H1 (cell line): ENCODE data around the gene PDGFA. TPM values are rescaled to one million over a fixed set of nuclear protein-coding genes. Genes with fewer than 3 reads are reported as not detected.
A peak's percentile ranks its signal among the peaks of the same experiment; 100 is the strongest.

Experiments used
- CTCF ChIA-PET: fragments of 300-600 bp; sonication (Branson Sonifier 250); formaldehyde crosslinking; loops from one replicate; lab custom pipeline; 2021; ENCODE audit not compliant: partially characterized antibody; lab: Charles Lee
- POLR2A ChIA-PET: fragments of 300-600 bp; sonication (Branson Sonifier 250); formaldehyde crosslinking; loops from one replicate; lab custom pipeline; 2021; ENCODE audit warnings: inconsistent platforms; ENCODE audit not compliant: partially characterized antibody; lab: Charles Lee
- DNase-seq, 2 experiments: peaks; one replicate each; pipeline versions ENCODE4 v3.0.0 to v3.0.0-alpha.2; 2010 to 2022; ENCODE audit warnings: low spot score in 2 of 2, low read depth in 1 of 2, mixed read lengths in 1 of 2
- FAIRE-seq: peaks from 2 replicates; lab custom pipeline; 2011; peaks lifted over from hg19 to GRCh38; lab: Jason Lieb, UNC
- H2AFZ ChIP-seq: 2 replicates; pipeline ENCODE4 v1.8.1; 2012; ENCODE audit warnings: low read length, inconsistent platforms
- H2AK5ac ChIP-seq: 2 replicates; pipeline ENCODE4 v1.6.1; 2013; ENCODE audit warnings: low read depth, low read length
- H2BK120ac ChIP-seq: replicated peaks from 2 replicates; pipeline ENCODE3; 2013; ENCODE audit warnings: low read depth, low read length, inconsistent platforms
- H2BK12ac ChIP-seq: 2 replicates; pipeline ENCODE4 v1.6.1; 2013; ENCODE audit warnings: low read depth, low read length
- H2BK15ac ChIP-seq: 2 replicates; pipeline ENCODE4 v1.6.1; 2013; ENCODE audit warnings: low read length
- H2BK20ac ChIP-seq: 2 replicates; pipeline ENCODE4 v1.6.1; 2013; ENCODE audit warnings: low read length
- H2BK5ac ChIP-seq: 2 replicates; pipeline ENCODE4 v1.6.1; 2013; ENCODE audit warnings: low read depth, low read length
- H3K14ac ChIP-seq: 2 replicates; pipeline ENCODE4 v1.6.1; 2013; ENCODE audit warnings: inconsistent platforms; ENCODE audit not compliant: insufficient read length
- H3K18ac ChIP-seq: 2 replicates; pipeline ENCODE4 v1.6.1; 2013; ENCODE audit warnings: low read length; ENCODE audit errors: extremely low read depth
- H3K23ac ChIP-seq: 2 replicates; pipeline ENCODE4 v1.6.1; 2013; ENCODE audit warnings: inconsistent platforms; ENCODE audit not compliant: insufficient read length
- H3K23me2 ChIP-seq: 2 replicates; pipeline ENCODE4 v1.6.1; 2013; ENCODE audit warnings: low read depth, low read length
- H3K27ac ChIP-seq: 2 replicates; pipeline ENCODE4 v1.6.1; 2011; ENCODE audit warnings: low read depth, low read length, inconsistent platforms
- H3K27me3 ChIP-seq, 4 experiments: replicated peaks in 1 of 4; 1 replicate in 1 of 4; 2 replicates in 3 of 4; pipeline versions ENCODE4 v1.6.1 to v1.8.1; 2011 to 2013; ENCODE audit warnings: low read length in 3 of 4, mild to moderate bottlenecking in 3 of 4, inconsistent platforms in 2 of 4, mixed read lengths in 2 of 4, moderate library complexity in 1 of 4; ENCODE audit not compliant: control insufficient read depth in 3 of 4, insufficient read depth in 3 of 4; ENCODE audit errors: extremely low read depth in 1 of 4
- H3K36me3 ChIP-seq, 4 experiments: 2 replicates each; pipeline versions ENCODE4 v1.6.1 to v1.8.1; 2011 to 2013; ENCODE audit warnings: mild to moderate bottlenecking in 4 of 4, low read length in 3 of 4, moderate library complexity in 2 of 4, control low read depth in 1 of 4, inconsistent platforms in 1 of 4; ENCODE audit not compliant: insufficient read depth in 4 of 4, control insufficient read depth in 2 of 4
- H3K4ac ChIP-seq: replicated peaks from 2 replicates; pipeline ENCODE3; 2013; ENCODE audit warnings: low read length, low read depth, mixed read lengths, inconsistent platforms; ENCODE audit not compliant: insufficient read length
- H3K4me1 ChIP-seq, 4 experiments: replicated peaks in 1 of 4; 1 replicate in 1 of 4; 2 replicates in 3 of 4; pipeline versions ENCODE4 v1.6.1 to v1.8.1; 2011 to 2013; ENCODE audit warnings: low read length in 3 of 4, inconsistent platforms in 2 of 4, mixed read lengths in 1 of 4; ENCODE audit not compliant: insufficient read depth in 4 of 4, control insufficient read depth in 3 of 4
- H3K4me2 ChIP-seq, 2 experiments: 2 replicates each; pipeline versions ENCODE4 v1.6.1 to v1.8.1; 2011 to 2013; ENCODE audit warnings: low read depth in 2 of 2, low read length in 2 of 2, control low read depth in 1 of 2, inconsistent platforms in 1 of 2, mild to moderate bottlenecking in 1 of 2; ENCODE audit not compliant: insufficient read depth in 1 of 2
- H3K4me3 ChIP-seq, 4 experiments: fragments of 200-600, 300-600 bp in 1 of 4; sonication (generic), shearing (Covaris generic), sonication (Bioruptor Twin) in 1 of 4; 2 replicates each; pipeline versions ENCODE4 v1.5.1 to v1.8.1; 2011 to 2016; ENCODE audit warnings: low read length in 4 of 4, low read depth in 3 of 4, control low read depth in 2 of 4, inconsistent platforms in 2 of 4, mild to moderate bottlenecking in 2 of 4, mixed read lengths in 1 of 4, moderate library complexity in 1 of 4; ENCODE audit not compliant: insufficient read depth in 2 of 4; ENCODE audit errors: extremely low read depth in 1 of 4
- H3K56ac ChIP-seq: replicated peaks from 2 replicates; pipeline ENCODE3; 2013; ENCODE audit warnings: low read depth, mild to moderate bottlenecking, mixed read lengths, low read length, inconsistent platforms; ENCODE audit not compliant: insufficient read length
- H3K79me1 ChIP-seq: 2 replicates; pipeline ENCODE4 v1.6.1; 2013; ENCODE audit warnings: low read depth, low read length, control low read depth
- H3K79me2 ChIP-seq, 2 experiments: 2 replicates each; pipeline versions ENCODE4 v1.6.1 to v1.8.1; 2012 to 2013; ENCODE audit warnings: low read length in 2 of 2, mild to moderate bottlenecking in 2 of 2, inconsistent platforms in 1 of 2; ENCODE audit not compliant: insufficient read depth in 2 of 2, control insufficient read depth in 1 of 2
- H3K9ac ChIP-seq, 4 experiments: replicated peaks in 1 of 4; 1 replicate in 1 of 4; 2 replicates in 3 of 4; pipeline versions ENCODE4 v1.6.1 to v1.8.1; 2011 to 2013; ENCODE audit warnings: low read depth in 3 of 4, low read length in 3 of 4, control low read depth in 2 of 4, mild to moderate bottlenecking in 2 of 4, moderate library complexity in 2 of 4, inconsistent platforms in 1 of 4; ENCODE audit errors: extremely low read depth in 1 of 4
- H3K9me3 ChIP-seq, 2 experiments: 2 replicates each; pipeline versions ENCODE4 v1.6.1 to v1.8.1; 2012 to 2013; ENCODE audit warnings: mild to moderate bottlenecking in 2 of 2, moderate library complexity in 2 of 2, control low read depth in 1 of 2, inconsistent platforms in 1 of 2, low read depth in 1 of 2, low read length in 1 of 2, mixed read lengths in 1 of 2; ENCODE audit not compliant: insufficient read depth in 2 of 2
- H4K20me1 ChIP-seq, 2 experiments: replicated peaks in 1 of 2; 2 replicates each; pipeline versions ENCODE3 to v1.8.1; 2011 to 2013; ENCODE audit warnings: inconsistent platforms in 2 of 2, low read length in 2 of 2, mild to moderate bottlenecking in 1 of 2; ENCODE audit not compliant: insufficient read depth in 2 of 2, control insufficient read depth in 1 of 2
- H4K5ac ChIP-seq: 2 replicates; pipeline ENCODE4 v1.6.1; 2013; ENCODE audit warnings: low read length, low read depth, mixed read lengths, inconsistent platforms; ENCODE audit not compliant: insufficient read length
- H4K8ac ChIP-seq: 2 replicates; pipeline ENCODE4 v1.8.0; 2013; ENCODE audit warnings: mild to moderate bottlenecking, moderate library complexity, low read length, inconsistent platforms; ENCODE audit not compliant: insufficient read depth; ENCODE audit errors: extremely low read depth
- H4K91ac ChIP-seq: replicated peaks from 2 replicates; pipeline ENCODE3; 2013; ENCODE audit warnings: low read length, mixed read lengths, inconsistent platforms; ENCODE audit not compliant: insufficient read length
- ASH2L ChIP-seq: fragments of 200-600, 300-600 bp; sonication (generic); IDR thresholded peaks from one replicate; pipeline ENCODE4 v1.7.1; 2017; ENCODE audit warnings: low read length
- CTBP2 ChIP-seq: IDR thresholded peaks from 2 replicates; pipeline ENCODE4 v1.7.0; 2011; ENCODE audit warnings: borderline replicate concordance, mild to moderate bottlenecking, moderate library complexity, mixed read lengths, low read length; ENCODE audit not compliant: insufficient read depth, insufficient read length
- EGR1 ChIP-seq: IDR thresholded peaks from 2 replicates; pipeline ENCODE4 v1.6.1; 2011; ENCODE audit warnings: low read depth, low read length, borderline replicate concordance
- EZH2 ChIP-seq: fragments of 200-600 bp; sonication (generic); IDR thresholded peaks from 2 replicates; pipeline ENCODE4 v1.7.1; 2012; ENCODE audit warnings: low read depth, mild to moderate bottlenecking, moderate library complexity, low read length, inconsistent platforms; ENCODE audit not compliant: severe bottlenecking
- JUND ChIP-seq: IDR thresholded peaks from 2 replicates; pipeline ENCODE4 v1.6.1; 2011; ENCODE audit warnings: mild to moderate bottlenecking, improper control_type of control experiment, low read length
- KDM5A ChIP-seq: fragments of 200-600 bp; IDR thresholded peaks from 2 replicates; pipeline ENCODE4 v1.7.1; 2012; ENCODE audit warnings: mild to moderate bottlenecking, low read length, inconsistent platforms, mixed read lengths
- RXRA ChIP-seq: IDR thresholded peaks from 2 replicates; pipeline ENCODE4 v1.6.1; 2011; ENCODE audit warnings: low read depth, mild to moderate bottlenecking, low read length, moderate library complexity; ENCODE audit not compliant: insufficient read depth
- WGBS, 2 experiments: shearing (Covaris generic) in 1 of 2; methylation state at CpG; one replicate each; pipeline versions ENCODE4 v1.1.6 to v1.1.7; 2013 to 2015; ENCODE audit warnings: low lambda C conversion rate in 2 of 2, mixed read lengths in 2 of 2, inconsistent platforms in 1 of 2, low coverage in 1 of 2, missing lambda C conversion rate in 1 of 2; ENCODE audit not compliant: insufficient replicate concordance in 2 of 2, insufficient coverage in 1 of 2, insufficient read length in 1 of 2; ENCODE audit errors: extremely low coverage in 1 of 2, missing lambda C conversion rate in 1 of 2; 5-methylcytosine and 5-hydroxymethylcytosine counted together
- polyA plus RNA-seq, 7 experiments: library from polyadenylated mRNA; depleted of rRNA in 3 of 7; stranded (reverse) in 5 of 7; unstranded in 2 of 7; fragments of >200 nt in 5 of 7; fragments of 200-250 nt in 2 of 7; gene quantifications; 1 replicate in 5 of 7; 2 replicates in 1 of 7; 4 replicates in 1 of 7; pipeline versions ENCODE4 v1.2.1 to v1.2.3, GENCODE V29; 2011 to 2013; ENCODE audit warnings: missing spikeins in 2 of 7, mixed read lengths in 2 of 7
- total RNA-seq: library from RNA; stranded (reverse); fragmentation: NEBNext Ultra II Directional; extraction: Animal tissue kit (Norgen Biotek cat#: 25700); gene quantifications from 2 replicates; pipeline ENCODE4 v1.2.1, GENCODE V29; 2021
- TF ChIP-seq, protein P1 (sequence below): IDR thresholded peaks from 2 replicates; pipeline ENCODE4 v1.6.1; 2012; ENCODE audit warnings: inconsistent platforms
- TF ChIP-seq, protein P2 (sequence below): IDR thresholded peaks from 2 replicates; pipeline ENCODE4 v1.6.1; 2012; ENCODE audit warnings: inconsistent platforms

The PDGFA gene
- total and polyA plus RNA-seq, 2 of the 8 experiments (the other 6 are each of a cell fraction or from before 2014, with no cell fraction given), result 21.1 to 43.0 TPM

DNA sequence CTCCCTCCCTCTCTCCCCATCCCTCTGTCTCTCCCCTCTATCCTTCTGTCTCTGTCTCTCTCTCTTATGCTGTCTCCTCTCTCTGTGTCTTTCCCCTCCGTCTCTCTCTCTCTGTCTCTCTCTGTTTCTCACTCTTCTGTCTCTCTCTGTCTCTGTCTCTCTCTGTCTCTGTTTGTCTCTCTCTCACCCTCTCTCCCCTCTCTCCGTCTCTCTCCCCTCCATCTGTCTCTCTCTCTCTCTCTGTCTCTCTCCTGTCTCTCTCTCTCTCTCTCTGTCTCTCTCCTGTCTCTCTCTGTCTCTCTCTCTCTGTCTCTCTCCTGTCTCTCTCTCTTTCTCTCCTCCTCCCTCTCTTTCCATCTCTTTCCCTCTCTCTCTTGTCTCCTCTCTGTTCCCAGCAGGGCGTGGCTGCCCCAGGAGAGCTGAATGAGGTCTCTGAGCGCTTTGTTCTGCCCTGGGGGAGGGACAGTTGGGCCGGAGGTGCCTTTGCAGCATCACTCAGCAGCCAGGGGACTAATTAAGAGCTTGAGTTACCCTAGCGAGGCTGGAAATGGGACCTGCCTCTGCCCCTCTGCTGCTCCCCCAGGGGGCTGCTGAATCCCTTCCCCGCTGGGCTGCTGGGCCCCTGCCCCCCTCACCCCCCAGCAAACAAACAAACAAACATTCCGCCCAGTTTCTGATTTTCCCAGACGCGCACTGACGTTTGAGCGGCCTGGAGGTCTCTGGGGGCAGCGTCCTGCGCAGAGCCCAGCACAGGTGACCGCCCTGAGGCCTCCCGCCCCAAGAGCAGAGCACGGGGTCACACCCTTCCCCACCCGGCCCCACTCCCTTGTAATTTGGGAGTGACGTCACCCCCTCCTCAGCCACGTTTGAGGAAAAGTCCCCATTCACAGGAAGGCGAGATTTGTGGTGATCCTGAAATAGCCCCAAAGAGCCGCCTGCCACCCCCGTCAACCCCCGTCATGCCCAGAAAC is 68.1 kb downstream of the PDGFA start:
- H3K18ac ChIP-seq, result peak overlapping the region; percentile 93
- no peak overlapping the region for H3K56ac ChIP-seq
- H2AFZ ChIP-seq, result peak overlapping the region; percentile 14; the same call in 1 of the 2 replicates
- FAIRE-seq, result no peak
- ChIA-PET POLR2A (interaction anchor here (0.6 to 1.0 kb wide), 2 partner anchors 9 to 30 kb away, joined by 3 read pairs; no protein-coding TSS in a partner anchor), CTCF (interaction anchor here (0.6 to 1.0 kb wide), 4 partner anchors 23 to 913 kb away, joined by 3 read pairs; no protein-coding TSS in a partner anchor)
- no peaks in the 10 kb centered on the region for H3K79me1 ChIP-seq
- no peak overlapping the region for H3K14ac ChIP-seq
- no peak overlapping the region for H3K27ac ChIP-seq
- WGBS, 2 experiments, result 19% methylated on average over 23 of the region's 24 CpGs; no CpG with 5 or more reads in 1 of the 2 experiments
- H4K5ac ChIP-seq, result peak overlapping the region; percentile 18
- H3K79me2 ChIP-seq, result no peaks in the 10 kb centered on the region
- H4K20me1 ChIP-seq, result no peaks in the 10 kb centered on the region
- peak overlapping the region; percentile 96; the same call in 1 of the 2 replicates for H2BK12ac ChIP-seq
- H3K23ac ChIP-seq, result no peak overlapping the region
- peaks cover 2 to 19% (median 11%) of the 10 kb centered on the region in 4 experiments; a peak in 5 of 7 replicates for H3K27me3 ChIP-seq
- H3K9ac ChIP-seq, result no peak overlapping the region; a peak in 1 of 7 replicates
- peak overlapping the region; percentile 66 to 86 for H3K4me2 ChIP-seq
- H2AK5ac ChIP-seq, result no peak overlapping the region
- peak; percentile 19 to 59 for DNase-seq
- no peaks in the 10 kb centered on the region for H3K9me3 ChIP-seq
- H2BK120ac ChIP-seq, result no peak overlapping the region
- peak overlapping the region in 2 of 4 experiments; percentile 19 to 56; a peak in 4 of 8 replicates for H3K4me3 ChIP-seq
- no peak overlapping the region for H4K91ac ChIP-seq
- H2BK15ac ChIP-seq, result no peak overlapping the region
- H2BK5ac ChIP-seq, result peak overlapping the region; percentile 15; the same call in 1 of the 2 replicates
- no peak overlapping the region for H3K4ac ChIP-seq
- peaks cover 0 to 28% (median 12%) of the 10 kb centered on the region in 4 experiments; a peak in 5 of 7 replicates for H3K4me1 ChIP-seq
- H2BK20ac ChIP-seq, result peak overlapping the region; percentile 93; the same call in 1 of the 2 replicates
- H3K36me3 ChIP-seq, result no peaks in the 10 kb centered on the region
- H4K8ac ChIP-seq, result peak overlapping the region; percentile 40; the same call in 1 of the 2 replicates
- peaks cover 1% of the 10 kb centered on the region; the same call in 1 of the 2 replicates for H3K23me2 ChIP-seq
- TF ChIP-seq ASH2L (peak; percentile 25), JUND (peak; percentile 65; the same call in 1 of the 2 replicates), KDM5A (no peak), CTBP2 (no peak), EGR1 (no peak), EZH2 (peak; percentile 33), RXRA (no peak)
- TF ChIP-seq, protein P1, sequence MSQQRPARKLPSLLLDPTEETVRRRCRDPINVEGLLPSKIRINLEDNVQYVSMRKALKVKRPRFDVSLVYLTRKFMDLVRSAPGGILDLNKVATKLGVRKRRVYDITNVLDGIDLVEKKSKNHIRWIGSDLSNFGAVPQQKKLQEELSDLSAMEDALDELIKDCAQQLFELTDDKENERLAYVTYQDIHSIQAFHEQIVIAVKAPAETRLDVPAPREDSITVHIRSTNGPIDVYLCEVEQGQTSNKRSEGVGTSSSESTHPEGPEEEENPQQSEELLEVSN, result 0 out of 2 replicates have a peak, but pooled peaks have one; percentile 3
- TF ChIP-seq, protein P2, sequence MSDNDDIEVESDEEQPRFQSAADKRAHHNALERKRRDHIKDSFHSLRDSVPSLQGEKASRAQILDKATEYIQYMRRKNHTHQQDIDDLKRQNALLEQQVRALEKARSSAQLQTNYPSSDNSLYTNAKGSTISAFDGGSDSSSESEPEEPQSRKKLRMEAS, result no peak
